SIG-M5 (cell line): ENCODE measurements around the gene RCAN2.
A peak's percentile ranks its signal among the peaks of the same experiment; 100 is the strongest.
"Not testable (repeated sequence)": the region's sequence is repeated elsewhere in the genome, so short reads cannot be mapped to it uniquely, and the experiment has no call there.

ENCODE experiments used
- DNase-seq: peaks from one replicate; lab custom pipeline; 2025; lab: John Stamatoyannopoulos, UW

The RCAN2 gene

DNA sequence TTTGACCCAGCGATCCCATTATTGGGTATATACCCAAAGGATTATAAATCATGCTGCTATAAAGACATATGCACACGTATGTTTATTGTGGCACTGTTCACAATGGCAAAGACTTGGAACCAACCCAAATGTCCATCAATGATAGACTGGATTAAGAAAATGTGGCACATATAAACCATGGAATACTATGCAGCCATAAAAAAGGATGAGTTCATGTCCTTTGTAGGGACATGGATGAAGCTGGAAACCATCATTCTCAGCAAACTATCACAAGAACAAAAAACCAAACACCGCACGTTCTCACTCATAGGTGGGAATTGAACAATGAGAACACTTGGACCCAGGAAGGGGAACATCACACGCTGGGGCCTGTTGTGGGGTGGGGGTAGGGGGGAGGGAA, 103.5 kb downstream of the RCAN2 start:
- not testable (repeated sequence) for DNase-seq

DNA sequence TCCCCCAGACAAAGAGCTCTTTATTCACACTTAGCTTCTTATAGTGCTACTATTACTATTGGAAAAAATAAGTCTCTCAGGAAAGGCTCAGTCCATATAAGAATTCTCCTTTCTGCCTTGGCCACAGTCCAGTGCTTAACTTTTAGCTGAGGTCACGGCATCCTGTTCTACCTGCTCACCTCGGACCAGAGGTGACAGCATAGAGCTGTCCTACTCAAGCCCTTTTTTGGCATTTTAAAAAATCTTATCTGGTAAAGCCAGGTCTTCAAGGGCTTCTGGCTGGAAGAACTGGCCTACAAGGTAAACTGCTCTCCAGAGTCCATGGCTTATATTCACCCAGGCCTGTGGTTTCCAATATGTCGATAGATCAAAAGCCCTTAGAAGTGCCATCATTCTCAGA, 109.7 kb downstream of the RCAN2 start:
- no peak for DNase-seq

DNA sequence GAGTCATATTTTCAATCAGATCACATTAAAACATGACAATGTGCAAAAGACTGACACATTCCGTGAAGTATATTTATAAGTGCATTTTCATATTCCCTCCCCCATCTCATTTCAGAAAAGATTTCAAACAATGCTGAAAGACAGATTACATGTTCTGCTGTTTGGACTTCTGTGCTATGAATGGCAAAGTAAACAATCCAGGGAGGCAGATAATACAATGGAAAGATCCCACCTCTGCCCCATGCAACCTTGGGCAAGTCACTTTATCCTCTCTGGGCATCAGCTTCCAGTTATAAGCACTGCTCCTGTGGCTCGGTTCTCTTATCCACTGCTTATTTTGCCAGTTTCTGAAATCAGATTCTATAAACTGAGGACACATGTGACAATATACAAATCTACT, 110.2 kb downstream of the RCAN2 start:
- DNase-seq, result no peak

DNA sequence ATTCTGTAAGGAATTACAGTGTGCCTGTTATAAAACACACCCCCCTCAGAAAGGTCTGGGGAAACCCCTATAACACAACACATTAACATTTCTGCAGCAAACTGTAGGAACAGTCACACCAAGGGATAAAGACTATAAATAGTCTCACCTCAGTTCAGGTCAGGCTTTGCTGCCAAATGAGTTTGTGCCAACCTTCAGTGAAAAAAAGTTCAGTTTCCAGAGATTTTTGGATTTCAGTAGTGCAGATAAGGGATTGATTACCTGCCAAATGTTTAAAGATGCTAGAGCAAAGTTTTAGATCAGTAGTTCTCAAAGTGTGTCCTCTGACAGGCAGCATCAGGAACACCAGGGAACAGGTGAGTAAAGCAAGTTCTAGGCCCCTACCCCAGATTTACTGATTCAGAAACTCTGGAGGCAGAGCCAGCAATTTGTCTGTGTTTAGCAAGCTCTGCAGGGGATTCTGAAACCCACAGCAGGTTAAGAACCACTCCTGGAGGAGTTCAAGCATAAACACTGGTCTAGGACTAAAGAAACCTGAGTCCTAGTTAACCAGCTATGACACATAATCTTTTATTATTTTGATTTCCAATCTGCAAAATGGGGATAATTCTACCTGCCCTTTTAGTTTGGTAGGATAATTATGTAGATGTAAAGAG, 111.0 kb downstream of the RCAN2 start:
- no peak for DNase-seq

DNA sequence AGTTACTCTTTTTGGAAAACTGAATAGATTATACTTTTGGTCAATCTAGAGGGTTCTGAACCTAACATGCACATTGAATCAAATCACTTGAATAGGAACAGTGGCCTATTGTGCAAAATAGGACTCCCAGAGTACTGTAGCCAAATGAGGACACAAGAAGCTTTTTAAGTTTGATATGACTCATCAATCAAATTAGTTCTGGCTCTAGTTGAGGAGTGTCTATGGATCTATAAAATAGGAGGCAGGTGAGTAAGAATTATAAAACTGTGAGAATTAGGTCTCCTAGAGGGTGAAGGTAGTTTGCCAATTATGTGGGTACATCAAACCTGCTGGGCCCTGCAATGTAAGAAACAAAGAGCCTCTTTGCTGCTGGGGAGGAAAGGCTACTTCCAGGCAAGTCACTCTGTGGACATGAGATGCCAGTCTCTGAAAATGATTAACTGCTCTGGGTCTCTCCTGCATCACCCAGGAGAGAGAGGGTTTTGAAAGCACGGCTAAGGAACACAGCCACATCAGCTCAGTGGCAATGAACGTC, 112.3 kb downstream of the RCAN2 start:
- DNase-seq, result no peak

DNA sequence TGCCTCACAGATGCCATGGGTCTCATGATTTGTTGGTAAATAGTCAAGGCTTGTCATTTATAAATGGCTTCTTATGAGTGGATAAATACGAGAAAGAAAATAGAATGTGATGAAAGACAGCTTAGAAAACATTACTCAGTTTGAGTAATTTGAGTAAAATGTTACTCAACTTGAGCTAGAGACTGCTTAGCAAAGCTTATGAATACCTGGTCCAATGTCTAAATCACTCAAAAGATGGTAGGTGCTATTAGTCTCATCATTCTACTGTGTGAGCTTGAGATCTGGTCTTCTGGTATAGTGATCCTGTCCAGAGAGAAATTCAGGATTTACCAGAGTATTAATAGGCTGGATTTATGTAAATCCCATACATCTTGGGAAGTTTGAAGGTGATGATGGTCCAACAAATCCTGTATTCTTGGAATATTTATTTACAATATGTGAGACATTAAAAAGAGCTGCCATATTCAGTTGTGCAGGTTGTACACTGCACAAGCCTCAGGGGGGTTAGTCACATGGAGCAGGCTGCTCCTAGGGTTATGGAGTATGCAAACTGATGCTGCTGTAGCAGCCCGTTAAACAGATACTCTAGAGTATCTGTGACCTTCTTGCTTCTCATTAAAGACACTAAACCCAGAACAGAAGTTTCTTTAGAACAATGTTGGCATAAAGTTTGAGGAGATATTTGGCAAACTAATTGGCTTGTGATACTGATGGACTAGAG, 112.9 kb downstream of the RCAN2 start:
- no peak for DNase-seq

DNA sequence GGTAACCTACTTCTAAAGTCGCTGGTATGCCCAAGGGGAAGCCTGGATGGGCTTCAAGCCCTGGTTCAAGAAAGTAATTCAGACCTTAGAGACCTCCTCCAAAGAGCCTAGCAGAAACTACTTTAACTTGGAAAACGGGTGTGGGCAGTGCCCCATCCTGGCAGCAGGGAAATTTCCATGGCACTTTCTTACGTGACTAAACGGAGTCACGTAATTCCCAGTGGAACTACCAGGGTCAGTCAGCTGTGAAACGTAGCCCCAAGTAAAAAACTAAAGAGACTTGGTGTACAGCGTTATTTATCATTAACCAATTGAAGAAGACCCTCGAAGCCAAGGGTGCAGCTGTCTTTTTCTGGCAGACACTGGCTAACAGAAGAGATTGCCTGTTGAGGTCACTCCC, 114.0 kb downstream of the RCAN2 start:
- DNase-seq, result no peak

DNA sequence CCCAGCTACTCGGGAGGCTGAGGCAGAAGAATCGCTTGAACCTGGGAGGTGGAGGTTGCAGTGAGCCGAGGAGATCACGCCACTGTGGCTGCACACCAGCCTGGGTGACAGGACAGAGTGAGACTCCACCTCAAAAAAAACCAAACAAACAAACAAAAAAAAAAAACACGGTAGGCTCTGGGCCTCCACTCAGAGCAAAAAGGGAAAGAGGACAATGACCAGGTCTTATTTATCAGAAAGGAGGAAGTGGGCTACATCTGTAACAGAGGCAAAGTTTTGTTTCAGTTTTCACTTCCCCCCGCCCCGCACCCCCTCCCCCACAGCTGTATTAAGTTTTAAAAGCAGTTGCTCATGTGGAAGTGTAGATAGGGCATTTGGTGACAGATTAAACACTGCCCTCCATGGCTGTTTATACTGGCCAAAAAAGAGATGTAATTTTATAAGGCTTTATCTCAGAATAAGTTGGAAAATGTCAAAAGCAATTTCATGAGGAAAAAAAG, 114.6 kb downstream of the RCAN2 start:
- peak; percentile 7 for DNase-seq

DNA sequence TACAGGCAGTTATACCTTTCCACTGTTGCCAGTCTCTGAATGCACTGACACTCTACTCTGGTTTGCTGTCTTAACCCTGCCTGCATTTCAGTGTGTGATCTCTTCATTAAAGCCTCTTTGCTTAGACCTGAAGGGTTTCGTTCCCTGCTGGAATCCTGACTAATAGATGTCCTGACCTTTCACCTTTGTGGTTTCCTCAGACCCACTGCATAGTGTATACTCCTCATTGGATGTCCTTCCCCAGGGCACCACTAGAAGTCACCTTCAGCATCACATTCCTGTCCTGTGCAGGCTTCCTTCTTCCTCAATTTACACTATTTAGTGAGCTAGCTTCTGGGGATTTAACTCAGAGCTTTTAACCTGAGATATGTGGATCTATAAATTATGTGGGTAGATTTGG, 120.6 kb downstream of the RCAN2 start:
- DNase-seq, result no peak

DNA sequence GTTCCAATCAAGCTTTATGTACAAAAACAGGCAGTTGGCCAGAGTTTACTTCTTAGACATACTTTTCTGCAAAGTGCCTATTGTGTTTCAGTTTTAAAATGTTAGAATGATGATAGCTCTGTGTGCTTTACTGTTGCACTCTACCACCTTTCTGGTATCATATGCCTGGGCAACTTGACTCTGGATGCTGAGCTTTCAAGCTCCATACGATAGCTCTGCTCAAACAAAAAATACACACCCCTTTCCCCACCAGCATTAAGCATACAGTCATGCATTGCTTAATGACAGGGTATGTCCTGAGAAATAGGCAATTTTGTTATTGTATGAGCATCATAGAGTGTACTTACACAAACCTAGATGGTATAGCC, 123.1 kb downstream of the RCAN2 start:
- DNase-seq, result no peak

DNA sequence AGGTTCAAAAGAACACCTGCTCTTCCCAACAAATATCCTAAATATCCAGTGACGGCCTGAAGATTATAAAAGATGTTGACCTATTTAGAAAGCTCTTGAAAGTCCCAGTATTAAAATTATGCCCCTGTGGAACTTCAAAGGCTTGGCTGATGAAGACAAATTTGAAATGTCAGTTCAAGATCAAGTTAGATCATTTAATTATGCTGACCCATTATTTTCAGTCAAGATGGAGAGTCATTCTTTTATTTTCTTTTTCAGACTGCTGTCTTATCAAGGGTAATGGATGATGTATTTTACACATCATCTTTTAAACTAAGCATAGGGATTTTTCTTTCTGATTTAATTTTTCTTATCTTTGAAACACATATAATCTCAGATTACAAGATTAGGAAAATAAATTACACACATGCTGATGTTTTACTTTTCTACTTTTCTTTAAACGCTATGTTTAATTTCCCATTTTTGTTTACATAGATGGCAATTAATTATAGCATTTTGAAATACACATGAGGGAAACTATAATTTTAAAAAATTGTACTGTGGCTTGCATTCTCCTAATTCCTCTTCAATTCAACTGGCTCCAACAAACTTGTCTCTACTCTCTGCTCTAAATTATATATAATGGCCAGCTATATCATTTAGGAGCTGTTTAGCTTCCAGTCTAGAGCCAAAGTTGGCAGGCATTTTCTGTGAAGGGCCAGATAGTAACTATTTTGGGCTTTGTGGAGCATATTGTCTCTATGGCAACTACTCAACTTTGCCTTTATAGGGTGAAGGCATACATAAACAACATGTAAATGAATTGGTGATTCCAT, 123.7 kb downstream of the RCAN2 start:
- DNase-seq, result no peak

DNA sequence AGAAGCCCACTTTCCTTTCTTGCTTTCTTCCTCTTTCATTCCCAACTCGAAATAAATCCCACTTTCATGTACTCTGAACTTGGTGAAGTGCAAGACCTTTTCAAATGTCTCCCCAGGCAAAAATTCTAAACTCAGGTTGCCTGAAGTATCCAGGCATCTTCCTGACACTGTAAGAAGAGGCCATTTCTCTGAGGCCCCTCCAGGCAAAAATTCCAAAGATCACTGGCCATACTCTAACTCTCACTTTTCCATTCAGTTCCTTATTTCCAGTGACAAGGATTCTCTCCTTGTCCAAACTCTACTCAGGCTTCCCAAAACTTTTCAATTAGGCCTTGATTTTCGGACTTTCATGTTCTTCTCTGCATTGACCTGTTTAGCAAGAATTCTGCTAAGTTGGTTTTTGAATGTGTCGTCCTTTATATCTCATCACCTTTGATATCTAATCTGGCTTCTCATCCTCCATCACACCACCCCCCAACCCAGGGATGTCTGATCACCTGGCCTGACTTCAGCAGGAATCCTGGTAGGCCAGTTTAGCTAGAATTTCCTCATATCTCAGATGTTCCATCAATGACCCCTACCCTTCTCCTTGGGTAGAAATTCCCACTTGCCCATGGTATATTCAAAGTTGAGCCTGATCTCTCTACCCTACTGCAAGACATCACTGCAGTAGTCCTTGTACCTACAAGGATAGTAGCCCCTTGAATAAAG, 124.9 kb downstream of the RCAN2 start:
- no peak for DNase-seq

DNA sequence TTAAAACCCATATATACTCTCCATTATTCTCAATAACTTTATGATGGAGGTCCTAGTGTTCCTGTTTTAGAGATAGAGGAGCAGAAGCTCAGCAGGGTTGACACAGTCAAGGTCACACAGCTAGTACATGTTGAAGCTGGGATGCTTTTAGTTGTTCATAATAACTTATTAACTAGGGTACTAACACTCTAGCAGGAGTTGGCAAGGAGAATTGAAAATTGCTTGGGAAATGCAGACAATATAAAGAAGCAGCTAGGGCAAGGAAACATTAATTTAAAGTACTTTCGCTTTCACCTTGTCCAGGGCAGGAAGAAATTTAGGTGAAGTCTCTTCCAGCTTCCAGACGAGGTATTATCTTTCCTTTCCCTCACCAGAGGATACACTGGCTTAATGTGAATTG, 133.7 kb downstream of the RCAN2 start:
- DNase-seq, result no peak

DNA sequence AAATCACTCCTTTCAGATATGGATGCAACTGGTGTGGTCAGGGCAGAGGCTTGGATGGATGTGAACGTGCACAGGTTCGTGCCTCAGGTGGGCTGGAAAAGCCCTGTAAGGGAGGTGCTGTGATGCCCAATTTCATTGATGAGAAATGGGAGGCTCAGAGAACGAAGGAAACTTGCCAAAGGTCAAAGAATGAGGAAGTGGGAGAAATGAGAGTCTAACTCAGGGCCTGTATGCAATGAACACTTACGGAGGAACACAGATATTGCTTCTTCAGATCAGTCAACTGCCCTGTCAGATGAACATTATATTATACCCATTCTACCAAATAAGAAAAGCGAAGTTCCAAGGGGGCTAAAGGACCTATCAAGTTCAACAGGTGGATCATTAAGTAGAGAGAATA, 134.7 kb downstream of the RCAN2 start:
- DNase-seq, result no peak

DNA sequence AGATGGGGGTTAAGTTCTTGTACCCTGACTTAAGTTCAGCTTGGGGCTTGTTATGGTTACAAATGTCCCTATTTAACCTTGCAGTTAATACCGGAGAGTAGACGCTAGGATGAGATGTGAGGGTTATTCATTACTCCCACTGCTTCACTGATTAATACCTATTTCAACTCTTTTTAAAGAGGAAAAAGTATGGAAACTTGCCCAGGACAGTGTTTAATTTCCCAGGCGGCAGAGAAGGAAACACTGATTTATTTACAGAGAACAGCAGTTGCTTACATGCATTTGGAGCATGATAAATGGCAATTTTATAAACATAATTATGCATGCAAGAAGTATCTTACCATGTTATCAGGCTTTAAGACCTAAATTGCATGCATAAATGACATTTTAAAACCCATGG, 137.7 kb downstream of the RCAN2 start:
- DNase-seq, result no peak

DNA sequence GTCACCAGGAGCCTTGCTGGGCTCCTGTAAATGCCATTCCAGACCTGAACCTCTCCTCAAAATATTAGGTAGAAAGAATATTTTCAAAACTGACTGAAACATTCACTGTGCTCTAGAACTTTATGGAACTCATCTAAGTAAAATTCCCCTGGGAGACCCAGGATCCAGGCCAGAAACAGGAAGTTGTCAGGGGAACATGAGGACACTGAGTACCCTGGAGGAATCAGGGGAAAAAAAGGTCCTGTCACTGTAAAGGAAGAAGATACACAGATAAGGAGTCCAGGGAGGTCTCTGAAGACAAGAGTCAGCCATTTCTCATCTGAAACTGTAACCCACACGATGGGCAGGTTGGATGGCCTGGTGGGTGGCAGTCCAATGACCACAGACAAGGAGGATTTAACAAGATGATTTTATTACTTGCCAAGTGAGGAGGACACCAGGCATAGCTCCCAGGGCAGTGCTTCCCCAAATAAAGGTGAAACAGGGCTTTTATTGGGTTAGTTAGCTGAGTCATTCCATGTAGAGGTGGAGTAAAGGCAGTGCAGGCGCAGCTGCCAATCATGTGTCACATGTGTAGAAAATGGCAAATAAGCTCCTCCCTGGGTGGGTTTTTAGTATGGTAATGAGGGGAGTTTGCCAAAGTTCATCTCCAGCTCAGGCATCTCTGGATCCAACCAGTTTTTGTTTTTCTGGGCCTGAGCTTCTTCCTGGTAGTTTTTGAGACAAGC, 138.5 kb downstream of the RCAN2 start:
- DNase-seq, result no peak

DNA sequence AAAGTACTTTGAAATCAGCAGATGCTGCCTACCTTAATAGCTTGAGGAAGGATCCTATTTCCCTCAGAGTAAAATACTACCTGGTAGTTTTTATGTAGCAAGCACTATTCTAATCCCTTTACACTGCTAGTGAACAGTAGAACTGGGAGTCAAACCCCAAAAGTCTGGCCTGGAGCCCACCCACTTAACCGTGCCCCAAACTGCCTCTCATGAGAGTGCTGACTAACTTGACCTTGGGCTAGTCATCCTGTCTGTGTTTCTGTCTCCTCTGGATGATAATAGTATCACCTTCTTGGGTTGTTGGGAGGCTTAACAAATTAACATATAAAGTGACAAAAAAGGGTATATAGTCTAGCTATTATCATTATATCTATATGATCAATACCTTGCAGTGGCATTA, 140.5 kb downstream of the RCAN2 start:
- no peak for DNase-seq

DNA sequence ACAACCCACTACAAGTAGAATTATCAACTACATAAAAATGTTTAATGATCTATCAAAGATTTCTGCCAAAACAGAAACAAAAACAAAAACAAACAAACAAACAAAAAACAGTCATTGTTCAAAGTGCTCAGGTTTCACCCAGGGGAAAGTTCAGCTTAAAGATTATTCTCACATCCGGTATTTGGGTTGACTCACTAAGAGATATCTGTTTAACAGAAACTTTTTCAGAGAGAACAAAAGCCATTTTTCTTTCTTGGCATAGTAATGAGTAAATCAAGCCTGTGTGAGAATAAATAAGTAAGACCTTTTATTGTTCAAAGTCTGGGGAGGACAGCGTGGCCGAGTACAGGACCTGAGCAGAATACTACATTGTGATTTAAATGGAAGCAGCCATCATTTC, 143.6 kb downstream of the RCAN2 start:
- DNase-seq, result no peak

DNA sequence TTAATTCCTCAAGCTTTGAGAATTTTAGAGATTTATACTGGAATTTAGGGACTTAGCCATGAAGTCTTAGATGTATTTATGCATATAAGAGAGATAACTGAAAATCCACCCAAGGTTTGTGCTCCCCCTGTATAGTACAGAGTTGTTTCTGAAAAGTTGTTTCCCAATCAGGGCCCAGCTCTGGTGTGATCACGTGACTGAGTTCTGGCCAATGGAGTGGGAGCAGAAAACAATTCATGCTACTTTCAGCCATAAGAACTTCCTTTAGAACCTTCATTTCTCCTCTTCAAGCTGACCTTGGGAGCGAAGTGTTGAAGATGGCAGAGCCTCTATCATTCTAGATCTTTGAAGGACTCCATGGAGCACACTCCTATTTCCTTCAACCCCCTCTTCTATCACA, 151.0 kb downstream of the RCAN2 start:
- DNase-seq, result no peak

DNA sequence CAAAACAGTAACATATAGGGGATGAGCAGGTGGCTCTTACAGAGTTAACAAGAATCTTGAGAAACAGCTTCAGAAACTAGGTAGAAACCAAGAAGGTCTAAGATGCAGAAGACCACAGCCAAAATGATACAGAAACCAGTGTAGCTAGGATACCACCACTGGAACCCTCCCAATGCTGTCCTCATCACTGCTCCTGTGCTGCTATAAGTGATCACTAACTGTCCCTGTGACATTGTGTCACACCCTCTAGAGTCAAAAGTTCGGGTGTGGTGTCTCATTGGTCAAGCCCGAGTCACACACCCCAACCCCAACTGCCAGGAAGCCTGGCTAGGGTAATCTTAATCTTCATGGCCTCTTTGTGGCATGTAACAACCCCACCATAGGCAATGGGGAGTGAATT, 153.1 kb downstream of the RCAN2 start:
- no peak for DNase-seq

DNA sequence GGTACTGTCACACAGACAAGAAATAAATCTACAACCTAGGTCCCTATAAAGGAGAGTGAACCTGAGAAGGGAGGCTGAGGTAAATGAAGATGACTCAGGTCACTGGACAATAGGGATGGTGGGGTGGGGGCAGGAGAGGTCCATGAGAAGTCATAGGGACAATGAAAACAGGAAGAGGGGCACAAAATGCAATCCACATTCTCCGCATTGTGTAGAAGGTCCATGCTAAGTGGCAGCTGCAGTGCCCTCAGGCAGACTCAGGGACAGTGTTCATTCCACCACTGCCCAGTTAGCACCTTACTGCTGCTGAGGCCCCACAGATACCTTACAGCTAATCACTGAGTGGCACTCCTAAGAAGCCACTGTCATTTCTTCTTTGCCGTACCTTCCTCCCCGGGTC, 156.8 kb downstream of the RCAN2 start:
- DNase-seq, result no peak
